Anterior cingulate cortex (tissue), 58 donors: ENCODE data around the gene NOA1.

Source experiments
- DNase-seq, 58 donors: peaks; one replicate each; lab custom pipeline; 2025; lab: John Stamatoyannopoulos, UW

NOA1 gene

GRCh38 chr4:56977321-56978012, at the start of gene NOA1:
NOA1 (minus strand) TSS chr4:56977606; CDS start chr4:56977585, 21 bp downstream.
- DNase-seq = peak; percentile 84 to 98 (median 94)

- DNase-seq = no peak
Observed at GRCh38 chr4:57023104-57023503, 45.7 kb upstream of the NOA1 start.

GRCh38 chr4:57020467-57021101, 43.2 kb upstream of the NOA1 start:
- DNase-seq = no peak

GRCh38 chr4:57018980-57019379, 41.6 kb upstream of the NOA1 start:
- DNase-seq = no peak

- no peak for DNase-seq
Observed at GRCh38 chr4:57013543-57014120, 36.2 kb upstream of the NOA1 start.

GRCh38 chr4:56999751-57000150, 22.3 kb upstream of the NOA1 start:
- no peak for DNase-seq

- peak; percentile 3 to 89 (median 64) for DNase-seq
Observed at GRCh38 chr4:56995525-56995924, 18.1 kb upstream of the NOA1 start.

GRCh38 chr4:56990109-56990905, 12.9 kb upstream of the NOA1 start:
- no peak for DNase-seq

GRCh38 chr4:56986952-56987351, 9.5 kb upstream of the NOA1 start:
- DNase-seq = no peak

GRCh38 chr4:56986192-56986591, 8.8 kb upstream of the NOA1 start:
- DNase-seq = no peak

- no peak for DNase-seq
Observed at GRCh38 chr4:56981795-56982201, 4.4 kb upstream of the NOA1 start.

GRCh38 chr4:56979421-56980072, 2.1 kb upstream of the NOA1 start:
- no peak for DNase-seq

GRCh38 chr4:56978750-56979303, 1.4 kb upstream of the NOA1 start, which contains the start of gene POLR2B:
POLR2B (plus strand) TSS chr4:56978896; CDS start chr4:56978986, 90 bp downstream.
- DNase-seq = peak; percentile 27 to 96 (median 90)

- DNase-seq = peak in 18 of 58 donors; percentile 27 to 65 (median 43)
Observed at GRCh38 chr4:56976837-56977320, 527 bp downstream of the NOA1 start.

- peak in 1 of 58 donors; percentile 32 for DNase-seq
Observed at GRCh38 chr4:56976283-56976836, 1.0 kb downstream of the NOA1 start.

- DNase-seq = no peak
Observed at GRCh38 chr4:56973336-56973735, 4.1 kb downstream of the NOA1 start.

GRCh38 chr4:56972809-56973208, 4.6 kb downstream of the NOA1 start:
- no peak for DNase-seq

GRCh38 chr4:56972389-56972788, 5.0 kb downstream of the NOA1 start:
- no peak for DNase-seq

GRCh38 chr4:56971383-56971782, 6.0 kb downstream of the NOA1 start:
- no peak for DNase-seq

GRCh38 chr4:56961107-56961500, 16.3 kb downstream of the NOA1 start:
- DNase-seq = no peak
